H1 (cell line): ENCODE data around the gene EPHA4. TPM values are rescaled to one million over a fixed set of nuclear protein-coding genes. Genes with fewer than 3 reads are reported as not detected.

Experiments used
- CTCF ChIA-PET: fragments of 300-600 bp; sonication (Branson Sonifier 250); formaldehyde crosslinking; loops from one replicate; lab custom pipeline; 2021; ENCODE audit not compliant: partially characterized antibody; lab: Charles Lee
- POLR2A ChIA-PET: fragments of 300-600 bp; sonication (Branson Sonifier 250); formaldehyde crosslinking; loops from one replicate; lab custom pipeline; 2021; ENCODE audit warnings: inconsistent platforms; ENCODE audit not compliant: partially characterized antibody; lab: Charles Lee
- DNase-seq, 2 experiments: peaks; one replicate each; pipeline versions ENCODE4 v3.0.0 to v3.0.0-alpha.2; 2010 to 2022; ENCODE audit warnings: low spot score in 2 of 2, low read depth in 1 of 2, mixed read lengths in 1 of 2
- FAIRE-seq: peaks from 2 replicates; lab custom pipeline; 2011; peaks lifted over from hg19 to GRCh38; lab: Jason Lieb, UNC
- H2AFZ ChIP-seq: 2 replicates; pipeline ENCODE4 v1.8.1; 2012; ENCODE audit warnings: low read length, inconsistent platforms
- H2AK5ac ChIP-seq: 2 replicates; pipeline ENCODE4 v1.6.1; 2013; ENCODE audit warnings: low read depth, low read length
- H2BK120ac ChIP-seq: replicated peaks from 2 replicates; pipeline ENCODE3; 2013; ENCODE audit warnings: low read depth, low read length, inconsistent platforms
- H2BK12ac ChIP-seq: 2 replicates; pipeline ENCODE4 v1.6.1; 2013; ENCODE audit warnings: low read depth, low read length
- H2BK15ac ChIP-seq: 2 replicates; pipeline ENCODE4 v1.6.1; 2013; ENCODE audit warnings: low read length
- H2BK20ac ChIP-seq: 2 replicates; pipeline ENCODE4 v1.6.1; 2013; ENCODE audit warnings: low read length
- H2BK5ac ChIP-seq: 2 replicates; pipeline ENCODE4 v1.6.1; 2013; ENCODE audit warnings: low read depth, low read length
- H3K14ac ChIP-seq: 2 replicates; pipeline ENCODE4 v1.6.1; 2013; ENCODE audit warnings: inconsistent platforms; ENCODE audit not compliant: insufficient read length
- H3K18ac ChIP-seq: 2 replicates; pipeline ENCODE4 v1.6.1; 2013; ENCODE audit warnings: low read length; ENCODE audit errors: extremely low read depth
- H3K23ac ChIP-seq: 2 replicates; pipeline ENCODE4 v1.6.1; 2013; ENCODE audit warnings: inconsistent platforms; ENCODE audit not compliant: insufficient read length
- H3K23me2 ChIP-seq: 2 replicates; pipeline ENCODE4 v1.6.1; 2013; ENCODE audit warnings: low read depth, low read length
- H3K27ac ChIP-seq: 2 replicates; pipeline ENCODE4 v1.6.1; 2011; ENCODE audit warnings: low read depth, low read length, inconsistent platforms
- H3K27me3 ChIP-seq, 4 experiments: replicated peaks in 1 of 4; 1 replicate in 1 of 4; 2 replicates in 3 of 4; pipeline versions ENCODE4 v1.6.1 to v1.8.1; 2011 to 2013; ENCODE audit warnings: low read length in 3 of 4, mild to moderate bottlenecking in 3 of 4, inconsistent platforms in 2 of 4, mixed read lengths in 2 of 4, moderate library complexity in 1 of 4; ENCODE audit not compliant: control insufficient read depth in 3 of 4, insufficient read depth in 3 of 4; ENCODE audit errors: extremely low read depth in 1 of 4
- H3K36me3 ChIP-seq, 4 experiments: 2 replicates each; pipeline versions ENCODE4 v1.6.1 to v1.8.1; 2011 to 2013; ENCODE audit warnings: mild to moderate bottlenecking in 4 of 4, low read length in 3 of 4, moderate library complexity in 2 of 4, control low read depth in 1 of 4, inconsistent platforms in 1 of 4; ENCODE audit not compliant: insufficient read depth in 4 of 4, control insufficient read depth in 2 of 4
- H3K4ac ChIP-seq: replicated peaks from 2 replicates; pipeline ENCODE3; 2013; ENCODE audit warnings: low read length, low read depth, mixed read lengths, inconsistent platforms; ENCODE audit not compliant: insufficient read length
- H3K4me1 ChIP-seq, 4 experiments: replicated peaks in 1 of 4; 1 replicate in 1 of 4; 2 replicates in 3 of 4; pipeline versions ENCODE4 v1.6.1 to v1.8.1; 2011 to 2013; ENCODE audit warnings: low read length in 3 of 4, inconsistent platforms in 2 of 4, mixed read lengths in 1 of 4; ENCODE audit not compliant: insufficient read depth in 4 of 4, control insufficient read depth in 3 of 4
- H3K4me2 ChIP-seq, 2 experiments: 2 replicates each; pipeline versions ENCODE4 v1.6.1 to v1.8.1; 2011 to 2013; ENCODE audit warnings: low read depth in 2 of 2, low read length in 2 of 2, control low read depth in 1 of 2, inconsistent platforms in 1 of 2, mild to moderate bottlenecking in 1 of 2; ENCODE audit not compliant: insufficient read depth in 1 of 2
- H3K4me3 ChIP-seq, 4 experiments: fragments of 200-600, 300-600 bp in 1 of 4; sonication (generic), shearing (Covaris generic), sonication (Bioruptor Twin) in 1 of 4; 2 replicates each; pipeline versions ENCODE4 v1.5.1 to v1.8.1; 2011 to 2016; ENCODE audit warnings: low read length in 4 of 4, low read depth in 3 of 4, control low read depth in 2 of 4, inconsistent platforms in 2 of 4, mild to moderate bottlenecking in 2 of 4, mixed read lengths in 1 of 4, moderate library complexity in 1 of 4; ENCODE audit not compliant: insufficient read depth in 2 of 4; ENCODE audit errors: extremely low read depth in 1 of 4
- H3K56ac ChIP-seq: replicated peaks from 2 replicates; pipeline ENCODE3; 2013; ENCODE audit warnings: low read depth, mild to moderate bottlenecking, mixed read lengths, low read length, inconsistent platforms; ENCODE audit not compliant: insufficient read length
- H3K79me1 ChIP-seq: 2 replicates; pipeline ENCODE4 v1.6.1; 2013; ENCODE audit warnings: low read depth, low read length, control low read depth
- H3K79me2 ChIP-seq, 2 experiments: 2 replicates each; pipeline versions ENCODE4 v1.6.1 to v1.8.1; 2012 to 2013; ENCODE audit warnings: low read length in 2 of 2, mild to moderate bottlenecking in 2 of 2, inconsistent platforms in 1 of 2; ENCODE audit not compliant: insufficient read depth in 2 of 2, control insufficient read depth in 1 of 2
- H3K9ac ChIP-seq, 4 experiments: replicated peaks in 1 of 4; 1 replicate in 1 of 4; 2 replicates in 3 of 4; pipeline versions ENCODE4 v1.6.1 to v1.8.1; 2011 to 2013; ENCODE audit warnings: low read depth in 3 of 4, low read length in 3 of 4, control low read depth in 2 of 4, mild to moderate bottlenecking in 2 of 4, moderate library complexity in 2 of 4, inconsistent platforms in 1 of 4; ENCODE audit errors: extremely low read depth in 1 of 4
- H3K9me3 ChIP-seq, 2 experiments: 2 replicates each; pipeline versions ENCODE4 v1.6.1 to v1.8.1; 2012 to 2013; ENCODE audit warnings: mild to moderate bottlenecking in 2 of 2, moderate library complexity in 2 of 2, control low read depth in 1 of 2, inconsistent platforms in 1 of 2, low read depth in 1 of 2, low read length in 1 of 2, mixed read lengths in 1 of 2; ENCODE audit not compliant: insufficient read depth in 2 of 2
- H4K20me1 ChIP-seq, 2 experiments: replicated peaks in 1 of 2; 2 replicates each; pipeline versions ENCODE3 to v1.8.1; 2011 to 2013; ENCODE audit warnings: inconsistent platforms in 2 of 2, low read length in 2 of 2, mild to moderate bottlenecking in 1 of 2; ENCODE audit not compliant: insufficient read depth in 2 of 2, control insufficient read depth in 1 of 2
- H4K5ac ChIP-seq: 2 replicates; pipeline ENCODE4 v1.6.1; 2013; ENCODE audit warnings: low read length, low read depth, mixed read lengths, inconsistent platforms; ENCODE audit not compliant: insufficient read length
- H4K8ac ChIP-seq: 2 replicates; pipeline ENCODE4 v1.8.0; 2013; ENCODE audit warnings: mild to moderate bottlenecking, moderate library complexity, low read length, inconsistent platforms; ENCODE audit not compliant: insufficient read depth; ENCODE audit errors: extremely low read depth
- H4K91ac ChIP-seq: replicated peaks from 2 replicates; pipeline ENCODE3; 2013; ENCODE audit warnings: low read length, mixed read lengths, inconsistent platforms; ENCODE audit not compliant: insufficient read length
- ASH2L ChIP-seq: fragments of 200-600, 300-600 bp; sonication (generic); IDR thresholded peaks from one replicate; pipeline ENCODE4 v1.7.1; 2017; ENCODE audit warnings: low read length
- BRCA1 ChIP-seq: IDR thresholded peaks from 2 replicates; pipeline ENCODE4 v1.6.1; 2012; ENCODE audit warnings: low read depth, low read length, improper control_type of control experiment
- KDM1A ChIP-seq: fragments of 200-600, 300-600 bp; sonication (generic); IDR thresholded peaks from 2 replicates; pipeline ENCODE4 v1.7.1; 2016; ENCODE audit warnings: mild to moderate bottlenecking, low read length, borderline replicate concordance
- NRF1 ChIP-seq: IDR thresholded peaks from 2 replicates; pipeline ENCODE4 v1.6.1; 2011; ENCODE audit warnings: mild to moderate bottlenecking, low read depth, low read length, improper control_type of control experiment
- RBBP5 ChIP-seq: IDR thresholded peaks from 2 replicates; pipeline ENCODE4 v1.7.1; 2012; ENCODE audit warnings: low read depth, mild to moderate bottlenecking, inconsistent platforms, low read length, moderate library complexity, borderline replicate concordance
- SAP30 ChIP-seq: fragments of 300-600 bp; sonication (generic); IDR thresholded peaks from 2 replicates; pipeline ENCODE4 v1.7.1; 2012; ENCODE audit warnings: low read length, moderate library complexity, mild to moderate bottlenecking, inconsistent platforms; ENCODE audit not compliant: insufficient read depth, insufficient replicate concordance
- SP4 ChIP-seq: IDR thresholded peaks from 2 replicates; pipeline ENCODE4 v1.6.1; 2012; ENCODE audit warnings: low read length, inconsistent platforms
- SUZ12 ChIP-seq: fragments of 200-600 bp; sonication (generic); IDR thresholded peaks from 2 replicates; pipeline ENCODE4 v1.6.1; 2012; ENCODE audit warnings: mild to moderate bottlenecking, inconsistent platforms, low read length, moderate library complexity, mixed read lengths
- TBP ChIP-seq: IDR thresholded peaks from 2 replicates; pipeline ENCODE4 v1.6.1; 2011; ENCODE audit warnings: low read depth, low read length, improper control_type of control experiment
- TCF12 ChIP-seq: IDR thresholded peaks from 2 replicates; pipeline ENCODE4 v1.6.1; 2011; ENCODE audit warnings: low read depth, mild to moderate bottlenecking, low read length
- USF2 ChIP-seq: IDR thresholded peaks from 2 replicates; pipeline ENCODE4 v1.6.1; 2011; ENCODE audit warnings: low read length, improper control_type of control experiment
- ZNF274 ChIP-seq: IDR thresholded peaks from 2 replicates; pipeline ENCODE4 v1.7.0; 2012; ENCODE audit warnings: low read length, borderline replicate concordance; ENCODE audit errors: extremely low read depth
- WGBS, 2 experiments: shearing (Covaris generic) in 1 of 2; methylation state at CpG; one replicate each; pipeline versions ENCODE4 v1.1.6 to v1.1.7; 2013 to 2015; ENCODE audit warnings: low lambda C conversion rate in 2 of 2, mixed read lengths in 2 of 2, inconsistent platforms in 1 of 2, low coverage in 1 of 2, missing lambda C conversion rate in 1 of 2; ENCODE audit not compliant: insufficient replicate concordance in 2 of 2, insufficient coverage in 1 of 2, insufficient read length in 1 of 2; ENCODE audit errors: extremely low coverage in 1 of 2, missing lambda C conversion rate in 1 of 2; 5-methylcytosine and 5-hydroxymethylcytosine counted together
- polyA plus RNA-seq, 7 experiments: library from polyadenylated mRNA; depleted of rRNA in 3 of 7; stranded (reverse) in 5 of 7; unstranded in 2 of 7; fragments of >200 nt in 5 of 7; fragments of 200-250 nt in 2 of 7; gene quantifications; 1 replicate in 5 of 7; 2 replicates in 1 of 7; 4 replicates in 1 of 7; pipeline versions ENCODE4 v1.2.1 to v1.2.3, GENCODE V29; 2011 to 2013; ENCODE audit warnings: missing spikeins in 2 of 7, mixed read lengths in 2 of 7
- total RNA-seq: library from RNA; stranded (reverse); fragmentation: NEBNext Ultra II Directional; extraction: Animal tissue kit (Norgen Biotek cat#: 25700); gene quantifications from 2 replicates; pipeline ENCODE4 v1.2.1, GENCODE V29; 2021

EPHA4 gene
- total and polyA plus RNA-seq, 2 of the 8 experiments (the other 6 are each of a cell fraction or from before 2014, with no cell fraction given): 4.3 to 5.7 TPM

- H3K27me3 ChIP-seq: no peaks in the 10 kb centered on the region
- no peaks in the 10 kb centered on the region; a peak in 1 of 4 replicates for H3K79me2 ChIP-seq
- DNase-seq (no peak), FAIRE-seq (no peak)
- no peak overlapping the region for H2BK120ac ChIP-seq
- H2BK5ac ChIP-seq: no peak overlapping the region
- no peak overlapping the region for H2AK5ac ChIP-seq
- CTCF ChIA-PET: interaction anchor here (1.2 kb wide), 1 partner anchor 11 kb away, joined by 4 read pairs; no protein-coding TSS in a partner anchor
- no peak overlapping the region for H3K56ac ChIP-seq
- H3K23me2 ChIP-seq: no peaks in the 10 kb centered on the region
- no peak overlapping the region for H2AFZ ChIP-seq
- H2BK12ac ChIP-seq: no peak overlapping the region
- H3K4me1 ChIP-seq: peaks cover 0 to 1% (median 0%) of the 10 kb centered on the region in 4 experiments; a peak in 1 of 7 replicates
- no peak overlapping the region for H3K4me3 ChIP-seq
- POLR2A ChIA-PET: no interaction called here
- H3K9me3 ChIP-seq: no peaks in the 10 kb centered on the region
- H3K14ac ChIP-seq: no peak overlapping the region
- no peak overlapping the region for H2BK20ac ChIP-seq
- no peak overlapping the region for H4K91ac ChIP-seq
- H3K9ac ChIP-seq: no peak overlapping the region
- H3K4me2 ChIP-seq: no peak overlapping the region
- no peak overlapping the region for H3K27ac ChIP-seq
- H3K79me1 ChIP-seq: no peaks in the 10 kb centered on the region
- H3K18ac ChIP-seq: no peak overlapping the region
- no peak overlapping the region for H3K23ac ChIP-seq
- WGBS, 2 experiments: 92% methylated on average over 10 of the region's 10 CpGs; no CpG with 5 or more reads in 1 of the 2 experiments
- no peaks in the 10 kb centered on the region for H4K20me1 ChIP-seq
- no peak overlapping the region for H4K8ac ChIP-seq
- no peak overlapping the region for H3K4ac ChIP-seq
- no peak overlapping the region for H2BK15ac ChIP-seq
- H4K5ac ChIP-seq: no peak overlapping the region
- no peaks in the 10 kb centered on the region for H3K36me3 ChIP-seq
- TF ChIP-seq SAP30 (no peak), ZNF274 (no peak), TBP (no peak), NRF1 (no peak), SUZ12 (no peak), BRCA1 (no peak), TCF12 (no peak), RBBP5 (no peak), USF2 (no peak), ASH2L (no peak), SP4 (no peak), KDM1A (no peak)
These were observed 42.0 kb downstream of the EPHA4 start for GRCh38 chr2:221529943-221530652.
